ENCODE measurements around the gene EFCAB10. TPM values are rescaled to one million over a fixed set of nuclear protein-coding genes. Genes with fewer than 3 reads are reported as not detected.

The EFCAB10 gene
- total RNA-seq, 4 donors from 2014 or later = not detected

DNA sequence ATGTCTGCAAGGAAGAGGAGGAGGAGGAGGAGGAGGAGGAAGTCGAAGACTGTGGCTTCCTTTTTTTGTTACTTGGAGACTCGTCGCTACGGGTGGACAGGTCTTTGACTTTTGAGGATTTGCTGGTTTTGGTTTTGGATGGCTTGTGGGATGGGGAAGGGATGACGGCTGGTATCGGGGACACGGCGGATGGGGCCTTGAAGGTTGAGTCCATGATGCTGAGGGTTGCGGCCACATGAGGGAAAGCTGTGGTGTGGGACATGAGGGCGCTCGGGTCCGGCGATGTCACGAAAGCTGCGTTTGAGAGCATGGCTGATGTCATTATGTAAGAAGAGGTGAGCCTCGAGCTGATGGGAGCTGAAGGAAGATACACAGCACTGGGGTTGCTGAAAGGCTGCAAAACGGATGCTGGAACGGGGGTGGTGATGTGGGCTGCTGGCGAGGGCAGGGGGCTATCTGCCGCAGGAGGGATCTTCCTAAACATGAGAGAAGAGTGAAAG is 33.1 kb upstream of the EFCAB10 start:
- Histone ChIP-seq H3K4me3 (no peak overlapping the region), H3K27me3 (no peaks in the 10 kb centered on the region), H3K9me3 (no peaks in the 10 kb centered on the region), H3K27ac (no peak overlapping the region), H3K36me3 (peaks cover 0 to 66% (median 3%) of the 10 kb centered on the region in 3 donors), H3K4me1 (no peaks in the 10 kb centered on the region)
- no peak for DNase-seq (ENCODE audit: low spot score in 2 of 2)
- TF ChIP-seq, protein P1, sequence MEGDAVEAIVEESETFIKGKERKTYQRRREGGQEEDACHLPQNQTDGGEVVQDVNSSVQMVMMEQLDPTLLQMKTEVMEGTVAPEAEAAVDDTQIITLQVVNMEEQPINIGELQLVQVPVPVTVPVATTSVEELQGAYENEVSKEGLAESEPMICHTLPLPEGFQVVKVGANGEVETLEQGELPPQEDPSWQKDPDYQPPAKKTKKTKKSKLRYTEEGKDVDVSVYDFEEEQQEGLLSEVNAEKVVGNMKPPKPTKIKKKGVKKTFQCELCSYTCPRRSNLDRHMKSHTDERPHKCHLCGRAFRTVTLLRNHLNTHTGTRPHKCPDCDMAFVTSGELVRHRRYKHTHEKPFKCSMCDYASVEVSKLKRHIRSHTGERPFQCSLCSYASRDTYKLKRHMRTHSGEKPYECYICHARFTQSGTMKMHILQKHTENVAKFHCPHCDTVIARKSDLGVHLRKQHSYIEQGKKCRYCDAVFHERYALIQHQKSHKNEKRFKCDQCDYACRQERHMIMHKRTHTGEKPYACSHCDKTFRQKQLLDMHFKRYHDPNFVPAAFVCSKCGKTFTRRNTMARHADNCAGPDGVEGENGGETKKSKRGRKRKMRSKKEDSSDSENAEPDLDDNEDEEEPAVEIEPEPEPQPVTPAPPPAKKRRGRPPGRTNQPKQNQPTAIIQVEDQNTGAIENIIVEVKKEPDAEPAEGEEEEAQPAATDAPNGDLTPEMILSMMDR (IDR thresholded peaks at IDR 0.05) = no peak
- TF ChIP-seq POLR2A (IDR thresholded peaks at IDR 0.05) (no peak), EP300 (IDR thresholded peaks at IDR 0.05) (no peak)
- WGBS, 2 donors = 88 to 92% methylated on average over 20 of the region's 20 CpGs

DNA sequence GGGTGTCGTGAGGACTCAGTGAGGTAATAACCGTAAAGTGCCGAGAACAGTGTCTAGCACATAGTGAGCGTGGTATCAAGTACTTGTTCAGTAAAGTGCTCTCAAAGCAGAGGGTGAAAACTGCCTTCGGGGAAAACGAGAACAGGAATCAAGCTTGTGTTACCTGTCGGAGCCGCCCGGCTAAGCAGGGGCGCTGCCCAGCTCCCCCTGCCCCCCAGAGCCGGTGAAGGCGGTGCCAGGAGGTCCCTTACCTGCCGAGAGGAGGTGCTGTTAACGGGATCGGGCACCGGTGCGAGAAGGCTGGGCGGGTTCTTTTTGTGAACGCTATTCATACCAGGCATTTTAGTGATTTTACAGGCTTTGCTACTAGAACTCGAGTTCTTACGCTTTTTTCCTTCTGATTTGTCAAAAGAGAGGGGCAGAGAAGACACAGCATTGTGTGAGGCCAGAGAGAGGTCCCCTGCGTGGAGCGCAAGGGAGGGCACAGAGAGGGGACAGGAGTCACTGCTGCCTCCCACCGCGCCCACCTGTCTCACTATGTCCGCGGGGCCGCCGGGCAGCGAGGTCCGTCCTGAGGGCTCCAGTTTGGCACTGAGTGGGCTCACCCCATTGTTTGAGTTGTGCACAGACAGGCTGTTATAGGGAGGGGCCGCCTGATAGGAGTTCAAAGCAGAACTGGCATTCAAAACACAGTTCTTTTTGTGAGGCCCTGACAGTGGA is 32.5 kb upstream of the EFCAB10 start:
- H3K27ac ChIP-seq = no peak overlapping the region
- TF ChIP-seq, protein P1 (IDR thresholded peaks at IDR 0.05) = no peak
- TF ChIP-seq POLR2A (IDR thresholded peaks at IDR 0.05) (no peak), EP300 (IDR thresholded peaks at IDR 0.05) (no peak)
- no peak for DNase-seq (ENCODE audit: low spot score in 2 of 2)
- H3K27me3 ChIP-seq = no peaks in the 10 kb centered on the region
- no peaks in the 10 kb centered on the region for H3K9me3 ChIP-seq
- no peak overlapping the region for H3K4me3 ChIP-seq
- H3K36me3 ChIP-seq = peaks cover 0 to 67% (median 3%) of the 10 kb centered on the region in 3 donors
- no peaks in the 10 kb centered on the region for H3K4me1 ChIP-seq
- 93 to 94% methylated on average over 32 of the region's 32 CpGs for WGBS, 2 donors

DNA sequence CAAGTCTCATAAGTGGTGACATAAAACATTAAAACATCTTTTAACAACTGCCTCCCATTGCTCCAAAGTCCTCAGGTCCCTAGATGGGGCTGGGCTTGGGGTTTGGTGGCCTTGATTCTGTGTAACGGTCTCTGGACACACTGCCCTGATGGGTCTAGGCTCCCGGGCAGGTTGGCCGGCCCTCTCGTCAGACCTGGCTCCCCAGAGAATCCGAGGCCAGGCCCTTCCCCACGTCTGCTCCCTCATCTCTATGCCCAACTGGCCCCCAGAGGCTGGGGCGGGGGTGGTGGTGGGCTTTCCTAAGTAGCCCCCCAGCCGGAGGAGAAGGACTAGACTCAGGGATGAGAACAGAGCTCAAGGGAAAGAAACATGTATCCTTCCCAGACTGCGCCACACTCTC is 31.5 kb upstream of the EFCAB10 start:
- TF ChIP-seq POLR2A (IDR thresholded peaks at IDR 0.05) (no peak), EP300 (IDR thresholded peaks at IDR 0.05) (no peak)
- TF ChIP-seq, protein P1 (IDR thresholded peaks at IDR 0.05) = no peak
- Histone ChIP-seq H3K9me3 (no peaks in the 10 kb centered on the region), H3K4me3 (no peak overlapping the region), H3K4me1 (no peaks in the 10 kb centered on the region), H3K27ac (no peak overlapping the region), H3K36me3 (peaks cover 0 to 64% (median 3%) of the 10 kb centered on the region in 3 donors), H3K27me3 (no peaks in the 10 kb centered on the region)
- WGBS, 2 donors = 84 to 90% methylated on average over 9 of the region's 9 CpGs
- no peak for DNase-seq (ENCODE audit: low spot score in 2 of 2)

DNA sequence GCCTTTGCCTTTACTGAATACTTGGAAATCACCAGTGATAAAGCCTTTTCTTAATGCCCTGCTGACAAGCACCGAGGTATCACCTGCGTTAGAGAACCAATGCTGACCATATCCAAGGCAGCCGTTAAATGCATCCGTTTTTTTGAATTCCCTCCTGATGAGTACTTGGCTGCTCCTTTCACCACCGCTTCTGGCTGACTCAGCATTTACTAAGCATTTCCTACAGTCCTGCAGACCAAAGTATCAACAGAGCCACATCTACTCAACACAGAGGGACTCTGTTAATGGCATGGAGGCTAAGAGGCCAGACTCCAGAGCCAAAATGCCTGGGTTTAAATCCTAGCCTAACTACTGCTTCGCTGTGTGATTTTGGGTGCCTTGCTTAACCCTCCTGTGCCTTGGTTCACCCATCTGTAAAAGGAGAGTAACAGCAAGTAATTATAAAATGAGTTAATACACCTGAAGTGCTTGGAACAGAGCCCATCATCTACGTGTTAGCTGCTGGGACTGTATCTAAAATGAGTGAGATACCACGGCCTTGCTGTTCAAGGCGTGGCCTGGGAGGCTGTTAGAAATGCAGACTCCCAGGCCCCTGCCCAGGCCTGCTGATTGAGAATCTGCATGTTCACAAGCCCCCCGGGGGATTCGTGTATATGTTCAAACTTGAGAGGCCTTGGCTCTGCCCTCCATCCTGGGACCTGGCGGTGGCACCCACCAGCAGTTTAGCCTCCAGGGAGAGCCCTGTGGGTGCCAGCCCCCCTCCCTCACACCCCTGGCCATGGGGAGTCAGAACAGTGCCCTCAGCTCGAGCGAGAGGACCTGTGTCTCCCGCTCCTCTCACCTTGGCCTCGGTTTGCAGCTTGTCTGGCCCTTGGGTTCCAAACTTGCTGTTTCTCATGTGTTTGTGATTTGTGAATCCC is 30.8 kb upstream of the EFCAB10 start:
- Histone ChIP-seq H3K27me3 (no peaks in the 10 kb centered on the region), H3K4me3 (no peak overlapping the region), H3K27ac (no peak overlapping the region), H3K9me3 (no peaks in the 10 kb centered on the region), H3K4me1 (no peaks in the 10 kb centered on the region), H3K36me3 (peaks cover 0 to 64% (median 3%) of the 10 kb centered on the region in 3 donors)
- TF ChIP-seq EP300 (IDR thresholded peaks at IDR 0.05) = no peak
- TF ChIP-seq, protein P1 (IDR thresholded peaks at IDR 0.05) = no peak
- TF ChIP-seq POLR2A (IDR thresholded peaks at IDR 0.05) = no peak
- whole genome bisulfite sequencing, 2 donors = 79 to 85% methylated on average over 15 to 16 of the region's 16 CpGs
- DNase-seq (ENCODE audit: low spot score in 2 of 2) = no peak
